HTERT RPE-1 (cell line): ENCODE measurements around the gene LPP.

Experiments
- in situ Hi-C: fragments of 300-500 bp; cut with MboI; formaldehyde crosslinking; loops from 4 replicates; pipeline ENCODE4 v1.14.3; 2020; ENCODE audit warnings: low sequenced_read_pairs

Gene LPP

GRCh38 chr3:188271226-188271914, 117.4 kb downstream of the LPP start:
- in situ Hi-C loops, result no loop called here

- in situ Hi-C loops, result no loop called here
These were observed 118.8 kb downstream of the LPP start for GRCh38 chr3:188272481-188273372.

DNA sequence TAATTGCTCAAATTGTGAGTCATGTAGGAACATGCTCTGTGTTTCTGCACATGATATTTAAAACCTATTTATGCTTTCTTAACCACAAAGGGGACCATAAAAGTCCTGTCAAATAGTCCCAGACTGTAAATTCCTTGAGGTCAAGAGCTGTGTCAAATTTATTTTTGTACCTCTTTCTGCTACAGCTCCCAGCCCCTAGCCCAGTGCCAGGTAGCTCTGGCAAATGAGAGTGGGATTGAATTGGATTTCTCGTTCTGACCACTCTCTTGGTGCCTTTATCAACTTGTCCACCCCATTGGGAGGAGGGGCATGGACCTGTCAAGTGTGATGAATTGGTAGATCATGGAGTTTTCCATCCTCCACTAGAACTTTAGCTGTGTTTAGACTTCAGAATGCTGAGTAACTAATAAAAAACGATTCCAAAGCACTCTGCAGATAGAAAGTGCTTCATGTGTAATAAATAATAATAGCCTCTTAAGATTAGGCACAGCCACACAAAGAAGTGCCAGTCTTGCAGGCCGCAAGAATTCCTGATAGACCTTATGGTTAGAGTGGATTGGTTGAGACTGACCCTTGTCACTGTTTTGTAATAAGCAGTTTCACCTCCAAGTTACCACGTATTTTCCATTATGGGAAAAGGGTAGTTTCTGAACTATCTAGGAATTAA, 120.4 kb downstream of the LPP start:
- in situ Hi-C loops, result no loop called here

DNA sequence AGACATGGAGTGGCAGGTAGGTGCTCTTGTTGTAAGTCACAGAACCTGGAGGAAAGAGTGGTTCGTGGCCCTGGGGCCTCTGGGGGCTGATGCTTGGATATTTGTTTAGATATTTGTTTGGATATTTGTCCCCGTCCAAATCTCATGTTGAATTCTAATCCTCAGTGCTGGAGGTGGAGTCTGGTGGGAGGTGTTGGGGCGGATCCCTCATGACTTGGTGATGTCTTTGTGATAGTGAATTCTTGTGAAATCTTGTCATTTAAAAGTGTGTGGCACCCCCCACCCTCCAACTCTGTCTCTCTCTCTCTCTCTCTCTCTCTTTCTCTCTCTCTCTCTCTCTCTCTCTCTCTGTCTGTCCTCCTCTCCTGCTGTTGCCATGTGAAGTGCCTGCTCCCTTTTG, 122.4 kb downstream of the LPP start:
- in situ Hi-C loops, result no loop called here

DNA sequence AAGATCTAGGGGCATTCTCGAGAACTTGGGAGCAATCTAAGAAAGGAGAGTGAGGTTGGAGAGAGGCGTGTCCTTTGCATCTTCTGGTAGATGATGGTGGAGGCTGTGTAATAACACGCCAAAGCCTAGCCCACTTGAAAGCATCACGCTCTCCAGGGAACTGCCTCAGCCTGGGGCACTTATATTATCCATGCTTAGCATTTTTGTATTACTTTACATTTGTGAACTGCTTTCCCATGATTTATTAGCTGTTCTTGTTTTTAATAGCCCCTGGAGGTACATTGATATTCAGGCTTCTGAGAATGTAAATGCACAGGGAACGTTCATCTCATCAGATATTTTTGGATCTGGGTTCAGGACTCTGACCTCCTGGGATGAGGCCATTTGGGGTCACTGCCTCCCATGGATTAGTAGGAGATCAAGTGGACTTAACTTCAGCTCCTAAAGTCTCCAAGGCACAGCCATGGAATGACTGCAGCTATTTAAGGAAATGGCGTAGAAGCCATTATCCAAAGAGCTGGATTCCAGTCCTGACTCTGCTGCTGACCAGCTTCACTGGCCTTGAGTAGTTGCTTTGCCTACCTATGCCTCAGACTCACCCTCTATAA, 124.9 kb downstream of the LPP start:
- in situ Hi-C loops, result no loop called here

DNA sequence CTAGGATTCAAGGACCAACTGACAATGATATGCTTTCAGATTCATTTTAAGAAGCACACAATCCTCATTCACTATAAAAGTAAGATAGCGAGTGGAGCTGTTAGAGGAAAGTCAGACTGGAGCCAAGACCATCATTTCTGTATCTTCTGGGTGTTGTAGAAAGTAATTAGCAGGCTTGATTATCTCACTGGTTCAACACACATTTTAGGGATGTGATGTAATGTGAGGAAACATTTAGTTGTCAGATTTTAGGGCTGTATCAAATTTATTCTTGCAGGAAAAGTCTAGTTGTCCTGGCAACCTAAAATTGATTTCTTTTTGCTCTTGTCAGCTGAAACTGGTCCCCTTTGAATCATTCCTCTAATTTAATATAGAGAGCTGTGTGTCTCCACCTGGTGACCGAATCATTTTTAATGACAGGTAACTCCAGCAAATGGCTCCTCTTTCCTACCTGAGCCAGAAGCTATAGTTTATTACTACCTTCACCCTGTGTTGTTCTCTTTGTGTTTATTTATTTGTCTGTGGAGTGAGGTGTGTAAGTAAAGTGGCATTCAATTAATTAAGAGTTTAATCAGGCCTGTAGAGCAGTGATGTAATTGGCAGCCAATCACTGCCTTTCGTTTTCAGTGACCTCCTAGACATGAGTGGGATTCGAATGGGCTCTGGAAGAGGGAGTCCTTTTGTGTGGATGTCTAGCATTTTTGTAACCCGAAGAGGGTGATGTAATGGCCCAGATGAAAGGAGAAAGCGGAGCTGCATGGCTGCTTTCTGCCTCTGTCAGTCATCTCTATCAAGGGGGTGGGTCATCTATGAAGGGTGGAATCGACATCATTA, 125.8 kb downstream of the LPP start:
- in situ Hi-C loops, result no loop called here

DNA sequence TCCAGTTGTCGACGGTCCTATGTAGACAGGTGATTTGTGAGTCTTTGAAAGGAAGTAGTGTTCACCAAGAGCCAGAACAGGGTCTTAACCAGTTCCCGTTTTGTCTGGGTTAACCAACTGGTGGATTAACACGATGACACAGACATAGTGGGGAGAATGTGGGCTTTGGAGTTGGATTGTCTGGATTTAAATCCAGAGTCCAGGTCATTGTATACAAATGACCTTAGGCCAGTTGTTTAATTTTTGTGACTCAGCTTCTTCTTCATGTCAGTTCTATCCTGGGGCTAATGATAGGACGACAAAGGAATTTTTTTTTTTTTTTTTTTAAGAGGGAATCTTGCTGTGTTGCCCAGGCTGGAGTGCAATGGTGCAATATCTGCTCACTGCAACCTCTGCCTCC, 126.7 kb downstream of the LPP start:
- in situ Hi-C loops, result no loop called here

GRCh38 chr3:188282871-188283270, 128.9 kb downstream of the LPP start:
- in situ Hi-C loops, result no loop called here

- in situ Hi-C loops, result no loop called here
These were observed 129.4 kb downstream of the LPP start for GRCh38 chr3:188283347-188283746.

- in situ Hi-C loops, result no loop called here
These were observed 130.7 kb downstream of the LPP start for GRCh38 chr3:188284455-188285212.

- in situ Hi-C loops, result no loop called here
These were observed 132.1 kb downstream of the LPP start for GRCh38 chr3:188286087-188286513.

GRCh38 chr3:188287339-188287738, 133.4 kb downstream of the LPP start:
- in situ Hi-C loops, result no loop called here

DNA sequence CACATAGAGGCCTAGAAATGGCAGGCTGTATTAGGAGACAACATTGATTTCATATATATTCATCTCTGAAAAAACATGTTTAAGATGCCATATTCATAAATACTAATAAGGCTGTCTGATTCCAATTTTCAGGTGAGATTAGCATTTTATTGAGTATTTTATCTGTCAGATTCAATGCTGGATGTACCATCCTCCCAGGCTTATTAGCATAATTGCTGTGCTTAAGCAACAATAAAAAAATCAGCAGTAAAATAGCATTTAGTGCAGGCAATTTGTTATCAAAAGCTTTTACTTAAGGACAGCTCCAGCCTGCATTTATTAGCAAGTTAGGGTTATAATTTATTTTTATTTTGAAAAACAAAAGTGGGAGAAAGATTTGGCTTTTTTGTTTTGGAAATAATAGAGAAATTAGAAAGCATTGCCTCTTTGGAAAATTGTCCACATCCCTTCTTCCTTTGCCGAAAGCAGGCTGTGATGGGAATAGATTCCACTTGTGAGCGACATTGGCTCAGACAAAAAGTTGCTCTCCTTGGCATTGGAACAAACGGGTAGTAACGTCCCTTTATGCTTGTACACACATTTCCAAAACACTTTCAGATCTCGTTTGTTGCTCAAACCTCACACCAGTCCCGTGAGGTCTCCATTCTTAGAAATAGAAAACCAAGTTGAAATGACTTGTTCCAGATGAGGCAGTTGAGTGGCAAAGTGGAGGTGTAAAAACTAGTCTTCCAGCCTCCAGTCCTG, 134.0 kb downstream of the LPP start:
- in situ Hi-C loops, result no loop called here

DNA sequence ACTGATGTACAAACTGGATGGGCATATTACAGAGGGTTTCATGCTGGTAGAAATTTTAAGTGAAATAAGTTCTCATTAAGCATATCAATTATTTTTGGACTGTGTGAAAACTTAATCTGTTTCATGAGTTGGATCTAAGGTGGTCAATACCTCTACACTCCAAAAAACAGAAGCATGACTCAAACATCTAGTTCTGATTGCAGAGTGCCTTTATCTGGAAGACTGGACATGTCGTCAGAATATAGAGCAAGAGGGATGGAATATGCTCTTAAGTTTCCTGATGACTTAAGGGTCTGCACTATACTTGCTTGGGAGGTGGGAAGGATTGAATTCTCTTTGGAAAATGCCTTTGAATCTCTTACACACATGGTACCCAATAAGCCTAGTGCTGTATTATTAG, 138.3 kb downstream of the LPP start:
- in situ Hi-C loops, result no loop called here

GRCh38 chr3:188292827-188293226, 138.9 kb downstream of the LPP start:
- in situ Hi-C loops, result no loop called here

- in situ Hi-C loops, result no loop called here
These were observed 140.2 kb downstream of the LPP start for GRCh38 chr3:188294113-188294512.

GRCh38 chr3:188294823-188295487, 141.0 kb downstream of the LPP start:
- in situ Hi-C loops, result no loop called here

GRCh38 chr3:188295876-188296275, 141.9 kb downstream of the LPP start:
- in situ Hi-C loops, result no loop called here
